Panc1 (cell line): ENCODE results near the gene FARS2. TPM values are rescaled to one million over a fixed set of nuclear protein-coding genes. Genes with fewer than 3 reads are reported as not detected.

Experiments
- ATAC-seq: fragments of 200-7000 bp; cut with Tn5 transposase; 2 replicates; pipeline ENCODE4 v1.9.1; 2020; ENCODE audit warnings: mild to moderate bottlenecking, moderate library complexity
- BruUV-seq: library from RNA; stranded (reverse); fragments of 400-500 nt; replicated peaks from 2 replicates; lab custom pipeline; 2021; lab: Mats Ljungman, UMichigan
- CTCF ChIA-PET: fragments of 300-600 bp; sonication (Branson Sonifier 250); formaldehyde crosslinking; loops from one replicate; lab custom pipeline; 2022; ENCODE audit warnings: antibody characterized with exemption; lab: Charles Lee
- POLR2A ChIA-PET: fragments of 300-600 bp; sonication (Branson Sonifier 250); formaldehyde crosslinking; loops from one replicate; lab custom pipeline; 2022; ENCODE audit warnings: antibody characterized with exemption; lab: Charles Lee
- DNase-seq: peaks from one replicate; pipeline ENCODE4 v3.0.0-alpha.2; 2010; ENCODE audit warnings: low read depth, low spot score
- H3K27ac ChIP-seq: 2 replicates; pipeline ENCODE4 v1.5.1; 2011; ENCODE audit warnings: mild to moderate bottlenecking, low read length, inconsistent platforms
- H3K27me3 ChIP-seq: fragments of 200-500 bp; sonication (Bioruptor generic); 2 replicates; pipeline ENCODE4 v1.6.0; 2014; ENCODE audit warnings: low read length, inconsistent platforms; ENCODE audit not compliant: control insufficient read depth, insufficient read depth
- H3K36me3 ChIP-seq: fragments of 200-500 bp; sonication (Bioruptor generic); 2 replicates; pipeline ENCODE4 v1.5.1; 2014; ENCODE audit warnings: inconsistent platforms, mild to moderate bottlenecking, low read length, moderate library complexity; ENCODE audit not compliant: control insufficient read depth, insufficient read depth
- H3K4me1 ChIP-seq: 2 replicates; pipeline ENCODE4 v1.5.1; 2011; ENCODE audit warnings: inconsistent platforms, mild to moderate bottlenecking, low read length, moderate library complexity; ENCODE audit not compliant: control insufficient read depth, insufficient read depth
- H3K4me3 ChIP-seq, 2 experiments: 2 replicates each; pipeline ENCODE4 v1.5.1; 2011 to 2012; ENCODE audit warnings: low read depth in 2 of 2, low read length in 2 of 2, mild to moderate bottlenecking in 2 of 2, inconsistent platforms in 1 of 2, moderate library complexity in 1 of 2
- H3K9me3 ChIP-seq: fragments of 200-500 bp; sonication (Bioruptor generic); 2 replicates; pipeline ENCODE4 v1.5.1; 2014; ENCODE audit warnings: low read depth, mild to moderate bottlenecking, inconsistent platforms, low read length, moderate library complexity; ENCODE audit not compliant: control insufficient read depth, insufficient read depth
- CTCF ChIP-seq: fragments of 450-650 bp; IDR thresholded peaks from 2 replicates; pipeline ENCODE4 v1.5.1; 2017; ENCODE audit warnings: mild to moderate bottlenecking
- POLR2AphosphoS5 ChIP-seq: IDR thresholded peaks from 2 replicates; pipeline ENCODE4 v1.6.1; 2012; ENCODE audit warnings: mild to moderate bottlenecking, low read depth, low read length, moderate library complexity
- REST ChIP-seq, 2 experiments: IDR thresholded peaks; 2 replicates each; pipeline ENCODE4 v1.6.1; 2011 to 2012; ENCODE audit warnings: low read depth in 2 of 2, control low read depth in 1 of 2, low read length in 1 of 2, mild to moderate bottlenecking in 1 of 2, moderate library complexity in 1 of 2; ENCODE audit not compliant: insufficient read depth in 1 of 2
- SIN3A ChIP-seq: IDR thresholded peaks from 2 replicates; pipeline ENCODE4 v1.6.1; 2012; ENCODE audit warnings: low read depth, mild to moderate bottlenecking, low read length, moderate library complexity, borderline replicate concordance; ENCODE audit not compliant: insufficient read depth
- TCF7L2 ChIP-seq: IDR thresholded peaks from 2 replicates; pipeline ENCODE4 v1.6.1; 2011; ENCODE audit warnings: mild to moderate bottlenecking, low read depth, low read length, inconsistent platforms
- in situ Hi-C: cut with HindIII; loops from 2 replicates; pipeline ENCODE4 v1.10.0; 2016; ENCODE audit warnings: low sequenced_read_pairs, low pct_unique_long_range_greater_than_20kb
- intact Hi-C: fragments of 100-400 bp; cut with micrococcal nuclease; formaldehyde crosslinking; loops from one replicate; pipeline ENCODE4 v1.10.0; 2022; ENCODE audit not compliant: unreplicated experiment
- total RNA-seq: library from RNA; stranded (reverse); gene quantifications from one replicate; pipeline ENCODE4 v1.2.1, GENCODE V29; 2021; ENCODE audit not compliant: unreplicated experiment

Gene FARS2
- total RNA-seq, 1 experiment from 2014 or later: 12.8 TPM

- no peaks in the 10 kb centered on the region for H3K36me3 ChIP-seq
- in situ Hi-C loops (no loop called here), intact Hi-C loops (no loop called here)
- no peak overlapping the region for H3K27ac ChIP-seq
- CTCF ChIA-PET: no interaction called here
- no TSS peak for BruUV-seq
- POLR2A ChIA-PET: no interaction called here
- H3K4me1 ChIP-seq: no peaks in the 10 kb centered on the region
- DNase-seq (no peak), ATAC-seq (no peak)
- H3K27me3 ChIP-seq: no peaks in the 10 kb centered on the region
- no peaks in the 10 kb centered on the region for H3K9me3 ChIP-seq
- no peak overlapping the region for H3K4me3 ChIP-seq
- TF ChIP-seq REST (IDR thresholded peaks at IDR 0.05; ENCODE audit: insufficient read depth in 1 of 2, low read depth in 2 of 2, low read length in 1 of 2): no peak
- TF ChIP-seq CTCF: no peak
- TF ChIP-seq POLR2AphosphoS5: no peak
- no peak for TF ChIP-seq TCF7L2
- TF ChIP-seq SIN3A: no peak
Measured at GRCh38 chr6:5399391-5399790, 138.1 kb downstream of the FARS2 start.

GRCh38 chr6:5401845-5402738 lies 140.8 kb downstream of the FARS2 start:
- CTCF ChIA-PET: interaction anchor here (0.7 to 2.0 kb wide), 3 partner anchors 187 to 259 kb away, joined by 3 to 8 read pairs (median 6); no protein-coding TSS in a partner anchor
- POLR2A ChIA-PET: no interaction called here
- no peak overlapping the region for H3K4me3 ChIP-seq
- ATAC-seq: no peak
- TF ChIP-seq CTCF (peak; percentile 68; the same call in 1 of the 2 replicates), TCF7L2 (no peak)
- intact Hi-C loops: loop anchor here (2.0 kb wide), 1 partner anchor 259 kb away; no protein-coding TSS in a partner anchor
- in situ Hi-C loops: no loop called here
- no peaks in the 10 kb centered on the region for H3K4me1 ChIP-seq
- BruUV-seq: no TSS peak
- no peaks in the 10 kb centered on the region for H3K27me3 ChIP-seq
- no peak for DNase-seq
- H3K36me3 ChIP-seq: no peaks in the 10 kb centered on the region
- H3K27ac ChIP-seq: no peak overlapping the region
- no peaks in the 10 kb centered on the region for H3K9me3 ChIP-seq
